Measurements from ENCODE around the gene ZNF655.

- no peak for TF ChIP-seq CTCF (conservative IDR thresholded peaks at IDR 0.05; ENCODE audit: low read depth in 2 of 2)
- no peak for TF ChIP-seq JUNB (IDR thresholded peaks at IDR 0.05; ENCODE audit: unreplicated experiment)
- no peak for TF ChIP-seq EZH2phosphoT487 (IDR thresholded peaks at IDR 0.05; ENCODE audit: unreplicated experiment)
- TF ChIP-seq EZH2 (IDR thresholded peaks at IDR 0.05; ENCODE audit: low read depth, unreplicated experiment), result no peak
- TF ChIP-seq REST (IDR thresholded peaks at IDR 0.05; ENCODE audit: unreplicated experiment), result no peak
- TF ChIP-seq CREB1 (CRISPR knock-in tag; IDR thresholded peaks at IDR 0.05; ENCODE audit: low read depth), result no peak
Measured at GRCh38 chr7:99625961-99626360, 67.5 kb downstream of the ZNF655 start.

Data from GM23338 (cell line).